Measurements from ENCODE around the gene NPLOC4.

The NPLOC4 gene

DNA sequence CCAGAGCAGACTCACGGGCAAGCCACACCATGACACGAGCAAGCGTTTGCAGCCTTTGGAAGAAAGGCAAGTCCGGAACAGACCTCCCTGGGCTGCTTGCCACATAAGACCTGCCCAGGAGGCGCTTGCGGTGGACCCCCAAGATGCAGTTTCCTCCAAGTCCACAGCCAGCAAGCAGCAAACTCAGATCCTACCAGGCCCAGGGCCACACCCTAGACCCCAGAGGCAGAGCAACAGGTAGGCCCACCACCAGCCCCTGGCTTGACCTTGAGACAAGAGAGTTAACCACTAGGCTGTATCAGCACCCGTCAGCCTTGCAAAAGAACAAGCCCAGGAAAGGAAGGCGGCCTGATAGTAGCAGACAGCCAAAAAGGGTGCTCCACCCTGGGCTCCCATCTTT lies 87.1 kb downstream of the NPLOC4 start:
- TF ChIP-seq, protein P1, sequence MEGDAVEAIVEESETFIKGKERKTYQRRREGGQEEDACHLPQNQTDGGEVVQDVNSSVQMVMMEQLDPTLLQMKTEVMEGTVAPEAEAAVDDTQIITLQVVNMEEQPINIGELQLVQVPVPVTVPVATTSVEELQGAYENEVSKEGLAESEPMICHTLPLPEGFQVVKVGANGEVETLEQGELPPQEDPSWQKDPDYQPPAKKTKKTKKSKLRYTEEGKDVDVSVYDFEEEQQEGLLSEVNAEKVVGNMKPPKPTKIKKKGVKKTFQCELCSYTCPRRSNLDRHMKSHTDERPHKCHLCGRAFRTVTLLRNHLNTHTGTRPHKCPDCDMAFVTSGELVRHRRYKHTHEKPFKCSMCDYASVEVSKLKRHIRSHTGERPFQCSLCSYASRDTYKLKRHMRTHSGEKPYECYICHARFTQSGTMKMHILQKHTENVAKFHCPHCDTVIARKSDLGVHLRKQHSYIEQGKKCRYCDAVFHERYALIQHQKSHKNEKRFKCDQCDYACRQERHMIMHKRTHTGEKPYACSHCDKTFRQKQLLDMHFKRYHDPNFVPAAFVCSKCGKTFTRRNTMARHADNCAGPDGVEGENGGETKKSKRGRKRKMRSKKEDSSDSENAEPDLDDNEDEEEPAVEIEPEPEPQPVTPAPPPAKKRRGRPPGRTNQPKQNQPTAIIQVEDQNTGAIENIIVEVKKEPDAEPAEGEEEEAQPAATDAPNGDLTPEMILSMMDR (IDR thresholded peaks at IDR 0.05): no peak

DNA sequence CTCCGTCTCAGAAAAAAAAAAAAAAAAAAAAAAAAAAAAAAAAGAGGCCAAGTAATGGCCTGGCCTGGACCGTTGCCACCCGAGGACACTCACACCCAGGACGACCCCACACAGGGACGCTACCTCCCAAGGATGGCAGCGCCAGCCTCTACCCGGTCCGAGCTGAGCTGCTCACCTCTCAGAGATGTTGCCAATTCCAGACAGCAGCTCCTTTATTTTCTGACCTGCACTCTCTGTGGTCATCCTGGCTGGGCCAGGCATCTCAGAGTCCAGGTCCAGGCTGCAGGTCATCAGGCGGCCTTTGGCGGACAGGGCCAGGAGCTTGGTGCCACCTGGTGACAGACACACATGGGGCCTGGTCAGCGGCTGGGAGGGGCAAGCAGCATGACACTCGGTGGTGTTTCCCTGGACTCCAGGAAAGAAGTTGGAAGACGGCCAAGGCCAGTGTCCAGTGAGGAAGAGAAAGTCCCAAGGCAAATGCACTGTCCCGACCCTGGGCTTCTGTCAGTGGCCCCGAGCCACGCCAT lies 87.8 kb downstream of the NPLOC4 start:
- TF ChIP-seq, protein P1 (IDR thresholded peaks at IDR 0.05): no peak

DNA sequence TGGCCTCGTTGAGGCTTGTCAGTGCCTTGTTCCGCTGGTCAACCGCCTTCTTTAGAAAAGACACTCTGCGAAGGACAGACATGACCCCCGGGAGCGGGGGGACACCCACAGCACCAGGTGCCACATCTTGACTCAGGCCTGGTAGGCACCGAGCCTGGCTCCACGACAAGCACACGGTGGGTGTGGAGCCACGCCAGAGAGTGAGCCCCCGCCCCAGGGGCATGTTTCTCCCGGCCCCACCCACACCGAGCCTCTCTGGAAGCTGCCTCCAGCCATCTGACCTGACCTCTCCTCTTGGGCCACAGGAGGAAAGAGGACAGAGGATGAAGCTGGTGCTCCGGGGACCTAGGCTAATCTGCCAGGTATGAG lies 89.3 kb downstream of the NPLOC4 start:
- TF ChIP-seq, protein P1 (IDR thresholded peaks at IDR 0.05): no peak

DNA sequence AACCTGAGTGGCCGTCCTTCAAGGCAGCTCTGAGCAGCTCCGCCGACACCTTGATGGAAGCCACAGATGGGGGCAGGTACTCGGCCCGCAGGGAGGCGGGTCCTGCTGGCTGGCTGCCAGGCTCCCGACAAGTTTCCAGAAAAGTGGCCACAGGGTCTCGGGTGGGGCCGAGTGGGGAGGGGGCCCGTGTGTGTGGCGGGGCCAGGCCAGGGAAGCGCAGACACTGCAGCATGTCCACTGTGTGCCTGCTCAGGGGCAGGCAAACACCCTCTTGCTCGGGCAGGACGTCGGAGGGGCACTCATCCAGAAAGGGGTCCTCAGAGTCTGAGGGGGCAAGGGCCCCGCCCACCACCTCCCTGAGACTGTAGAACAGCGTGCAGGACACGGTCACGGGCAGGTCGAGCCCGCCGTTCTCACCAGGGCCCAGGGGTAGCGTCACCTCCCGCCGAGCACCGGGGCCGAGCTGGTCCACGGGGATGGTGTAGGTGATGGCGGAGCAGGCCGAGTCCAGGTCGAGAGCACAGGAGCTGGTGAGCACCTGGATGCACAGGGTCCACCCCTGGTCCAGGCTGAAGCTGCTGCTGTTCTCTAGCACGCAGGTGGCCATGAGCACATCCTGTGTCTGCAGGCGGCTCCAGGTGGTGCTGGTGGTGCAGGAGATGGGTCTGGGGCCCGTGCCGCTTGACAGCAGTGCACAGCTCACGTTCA lies 89.9 kb downstream of the NPLOC4 start:
- TF ChIP-seq, protein P1 (IDR thresholded peaks at IDR 0.05): no peak

DNA sequence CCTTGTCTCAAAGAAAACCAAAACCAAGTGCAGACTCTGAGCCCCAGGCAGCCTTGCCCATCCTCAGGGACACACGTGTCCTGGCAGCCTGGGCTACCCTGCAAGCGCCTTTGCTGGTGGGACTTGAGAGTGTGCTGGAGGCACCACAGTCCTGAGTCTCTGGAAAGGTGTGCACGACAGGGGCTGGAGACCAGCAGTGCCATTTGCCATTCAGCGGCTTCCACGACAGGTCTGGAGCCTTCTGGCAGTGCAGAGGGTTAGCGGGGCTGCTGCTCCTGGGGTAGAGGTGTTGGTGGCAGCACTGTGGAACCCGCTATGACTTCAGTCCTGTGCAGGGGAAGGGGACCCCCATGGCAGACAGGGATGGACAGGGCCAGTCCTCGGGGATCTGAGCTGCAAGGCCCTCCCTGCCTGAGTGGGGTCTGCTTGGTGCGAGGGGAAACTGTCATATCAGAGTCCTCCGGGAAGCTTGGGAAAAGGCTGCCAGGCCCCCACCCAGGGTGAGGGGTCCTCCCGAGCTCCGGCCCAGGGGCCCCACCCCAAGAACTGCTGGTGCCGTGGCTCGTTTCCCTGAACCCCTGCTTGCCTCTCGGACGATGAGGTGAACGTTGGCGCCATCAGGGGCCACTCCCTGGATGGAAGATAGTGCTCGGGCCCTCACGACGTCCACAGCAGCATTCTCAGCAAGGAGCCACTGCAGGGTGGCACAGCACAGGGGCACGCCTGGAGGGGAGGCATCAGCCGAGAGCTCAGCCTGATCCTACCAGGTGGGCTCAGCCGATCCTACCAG lies 91.6 kb downstream of the NPLOC4 start:
- TF ChIP-seq, protein P1 (IDR thresholded peaks at IDR 0.05): no peak

DNA sequence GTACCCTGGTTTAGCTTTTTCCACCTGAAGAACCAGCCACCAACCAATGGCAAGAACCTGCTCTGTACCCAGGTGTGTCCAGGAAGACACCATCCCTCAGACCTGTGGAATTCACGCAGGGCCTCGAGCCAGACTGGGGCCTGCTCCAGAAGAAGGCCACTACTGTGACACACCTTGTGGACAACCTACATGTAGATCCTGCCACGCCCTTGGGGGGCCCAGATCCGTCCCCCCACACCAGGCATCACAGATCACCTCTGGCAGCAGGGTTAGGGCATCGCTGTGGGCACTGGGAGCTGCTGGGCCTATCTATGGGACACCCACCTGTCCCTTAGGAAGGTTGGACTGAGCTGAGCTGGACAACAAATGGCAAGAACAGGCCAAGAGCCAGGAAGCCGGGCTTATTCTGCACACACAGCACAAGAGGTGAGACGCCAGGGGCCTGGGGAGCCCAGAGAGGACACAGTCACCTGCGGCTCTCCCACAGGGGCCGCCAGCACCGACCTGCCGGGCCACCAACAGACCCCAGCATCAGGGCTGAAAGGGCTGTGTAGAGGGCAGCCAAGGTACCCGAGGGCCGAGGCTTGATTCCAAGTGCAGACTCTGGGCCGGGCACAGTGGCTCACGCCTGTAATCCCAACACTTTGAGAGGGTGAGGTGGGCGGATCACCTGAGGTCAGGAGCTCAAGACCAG lies 92.5 kb downstream of the NPLOC4 start:
- TF ChIP-seq, protein P1 (IDR thresholded peaks at IDR 0.05): no peak

DNA sequence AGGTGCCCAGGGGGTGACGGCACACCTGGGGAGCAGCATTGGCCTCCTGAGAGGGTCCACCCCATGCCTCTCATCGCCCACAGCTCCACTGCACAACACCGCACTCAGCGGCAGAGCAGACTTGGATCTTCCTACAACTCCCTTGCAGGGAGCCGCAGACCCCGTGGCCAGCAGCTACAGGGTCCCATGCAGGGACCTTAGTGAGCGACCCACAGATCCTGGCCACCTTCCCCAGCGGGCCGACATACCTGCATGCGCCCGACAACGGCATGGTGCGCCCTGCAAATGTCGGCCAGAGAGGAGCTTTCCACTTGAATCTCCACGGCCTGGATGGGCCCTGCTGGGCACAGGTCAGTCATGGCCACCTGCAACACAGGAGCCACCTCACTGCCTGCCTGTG lies 93.2 kb downstream of the NPLOC4 start:
- TF ChIP-seq, protein P1 (IDR thresholded peaks at IDR 0.05): no peak

All from LNCAP (cell line).